Testis (tissue), 3 donors: ENCODE data around the gene ZNRF4. TPM values are rescaled to one million over a fixed set of nuclear protein-coding genes. Genes with fewer than 3 reads are reported as not detected.

ENCODE experiments used
- DNase-seq: peaks from one replicate; pipeline ENCODE4 v3.0.0-alpha.2; 2019
- H3K27ac ChIP-seq, 2 donors: fragments of 200-600 bp; sonication (generic); one replicate each; pipeline ENCODE4 v1.5.1; 2019
- H3K27me3 ChIP-seq: fragments of 200-600 bp; sonication (generic); one replicate; pipeline ENCODE4 v1.5.1; 2019
- H3K36me3 ChIP-seq: fragments of 200-600 bp; sonication (generic); one replicate; pipeline ENCODE4 v1.5.1; 2017; ENCODE audit warnings: low read depth; ENCODE audit errors: missing control alignments
- H3K4me1 ChIP-seq: fragments of 200-600 bp; sonication (generic); one replicate; pipeline ENCODE4 v1.5.1; 2019
- H3K4me3 ChIP-seq, 2 donors: fragments of 200-600 bp; sonication (generic); one replicate each; pipeline ENCODE4 v1.5.1; 2017 to 2019
- H3K9me3 ChIP-seq: fragments of 200-600 bp; sonication (generic); one replicate; pipeline ENCODE4 v1.5.1; 2017
- CTCF ChIP-seq, 3 experiments: fragments of 450-650 bp in 2 of 3; fragments of 200-600 bp in 1 of 3; sonication (generic) in 1 of 3; IDR thresholded peaks; one replicate each; pipeline ENCODE4 v1.5.1; 2016 to 2019; ENCODE audit warnings: antibody characterized with exemption in 3 of 3, mild to moderate bottlenecking in 2 of 3, moderate library complexity in 1 of 3
- POLR2A ChIP-seq: fragments of 450-650 bp; IDR thresholded peaks from one replicate; pipeline ENCODE4 v1.6.1; 2017; ENCODE audit warnings: antibody characterized with exemption, mild to moderate bottlenecking, moderate library complexity
- WGBS, 2 donors: methylation state at CpG; one replicate each; pipeline ENCODE4 v1.1.5; 2018; 5-methylcytosine and 5-hydroxymethylcytosine counted together
- intact Hi-C: fragments of 100-400 bp; cut with DNase I; formaldehyde crosslinking; loops from one replicate; pipeline ENCODE4 v1.15.1; 2023; ENCODE audit warnings: low total_unique reads
- polyA plus RNA-seq: library from polyadenylated mRNA; stranded (reverse); fragments of 350-450 nt; fragmentation: Illumina TruSeq; extraction: RNeasy Lipid Tissue Mini Kit (QIAGEN cat#74804); gene quantifications from one replicate; pipeline ENCODE4 v1.2.3, GENCODE V29; 2014; ENCODE audit warnings: low read depth, low replicate concordance; ENCODE audit not compliant: insufficient read depth
- total RNA-seq, 2 donors: library from RNA; depleted of rRNA; stranded (reverse); fragments of >200 nt; gene quantifications; one replicate each; pipeline ENCODE4 v1.2.3, GENCODE V29; 2016

Gene ZNRF4
- total and polyA plus RNA-seq, 3 donors from 2014 or later = 74.1 to 147 (median 137) TPM

- Histone ChIP-seq H3K36me3 (no peaks in the 10 kb centered on the region), H3K27ac (no peak overlapping the region), H3K4me3 (no peak overlapping the region), H3K27me3 (no peaks in the 10 kb centered on the region), H3K4me1 (no peaks in the 10 kb centered on the region), H3K9me3 (no peaks in the 10 kb centered on the region)
- intact Hi-C loops = no loop called here
- DNase-seq = peak; percentile 54
- no peak for TF ChIP-seq POLR2A
- TF ChIP-seq CTCF (IDR thresholded peaks at IDR 0.05) = no peak
- 46 to 65% methylated on average over 12 of the region's 12 CpGs for WGBS, 2 donors
Observed at GRCh38 chr19:5424192-5424973, 30.8 kb upstream of the ZNRF4 start.

- no peak overlapping the region for H3K4me3 ChIP-seq
- no peaks in the 10 kb centered on the region for H3K9me3 ChIP-seq
- intact Hi-C loops = no loop called here
- no peaks in the 10 kb centered on the region for H3K4me1 ChIP-seq
- TF ChIP-seq CTCF (IDR thresholded peaks at IDR 0.05) (no peak), POLR2A (no peak)
- 50 to 52% methylated on average over 1 of the region's 1 CpG for WGBS, 2 donors
- H3K27me3 ChIP-seq = no peaks in the 10 kb centered on the region
- DNase-seq = no peak
- no peak overlapping the region for H3K27ac ChIP-seq
- H3K36me3 ChIP-seq = no peaks in the 10 kb centered on the region
Observed at GRCh38 chr19:5425260-5425659, 30.0 kb upstream of the ZNRF4 start.

- 54 to 59% methylated on average over 10 of the region's 10 CpGs for WGBS, 2 donors
- no peak overlapping the region for H3K27ac ChIP-seq
- H3K27me3 ChIP-seq = no peaks in the 10 kb centered on the region
Observed at GRCh38 chr19:5430237-5430636, 25.0 kb upstream of the ZNRF4 start.

GRCh38 chr19:5432687-5433086 is 22.5 kb upstream of the ZNRF4 start:
- intact Hi-C loops = no loop called here
- no peak overlapping the region for H3K4me3 ChIP-seq
- H3K9me3 ChIP-seq = no peaks in the 10 kb centered on the region
- WGBS, 2 donors = 72 to 76% methylated on average over 5 of the region's 5 CpGs
- no peak overlapping the region for H3K27ac ChIP-seq
- no peaks in the 10 kb centered on the region for H3K4me1 ChIP-seq
- H3K27me3 ChIP-seq = no peaks in the 10 kb centered on the region
- no peaks in the 10 kb centered on the region for H3K36me3 ChIP-seq
- DNase-seq = no peak
- TF ChIP-seq POLR2A = no peak
- no peak for TF ChIP-seq CTCF (IDR thresholded peaks at IDR 0.05)

More at GRCh38 chr19:5430237-5430636, 25.0 kb upstream of the ZNRF4 start:
- Histone ChIP-seq H3K9me3 (no peaks in the 10 kb centered on the region), H3K4me3 (no peak overlapping the region), H3K36me3 (no peaks in the 10 kb centered on the region), H3K4me1 (no peaks in the 10 kb centered on the region)
- TF ChIP-seq CTCF (IDR thresholded peaks at IDR 0.05) (no peak), POLR2A (no peak)
- intact Hi-C loops = no loop called here
- no peak for DNase-seq
